ENCODE results near the gene TTC8.

GRCh38 chr14:88821888-88822287, 2.6 kb upstream of the TTC8 start:
- TF ChIP-seq EZH2 (optimal IDR thresholded peaks at IDR 0.05; ENCODE audit: low read depth, low read length) (no peak), CTCF (IDR thresholded peaks at IDR 0.05; ENCODE audit: low read length) (no peak), EZH2phosphoT487 (IDR thresholded peaks at IDR 0.05; ENCODE audit: low read length) (no peak)

Data from MM.1S (cell line).